HEK293T (cell line): ENCODE results near the gene HOXC11.

Source experiments
- BHLHE40 ChIP-seq: fragments of 450-650 bp; IDR thresholded peaks from 2 replicates; pipeline ENCODE4 v1.6.1; 2016; ENCODE audit warnings: mild to moderate bottlenecking, moderate library complexity, borderline replicate concordance
- FOXA1 ChIP-seq: fragments of 450-650 bp; IDR thresholded peaks from 2 replicates; pipeline ENCODE4 v1.6.1; 2016; ENCODE audit warnings: mild to moderate bottlenecking
- FOXK2 ChIP-seq: fragments of 450-650 bp; IDR thresholded peaks from 2 replicates; pipeline ENCODE4 v1.6.1; 2016; ENCODE audit warnings: mild to moderate bottlenecking
- FOXM1 ChIP-seq: fragments of 450-650 bp; IDR thresholded peaks from 2 replicates; pipeline ENCODE4 v1.6.1; 2017; ENCODE audit warnings: mild to moderate bottlenecking, borderline replicate concordance
- HDGF ChIP-seq: fragments of 450-650 bp; IDR thresholded peaks from 2 replicates; pipeline ENCODE4 v1.6.1; 2017; ENCODE audit warnings: antibody characterized with exemption, borderline replicate concordance
- L3MBTL2 ChIP-seq: fragments of 450-650 bp; conservative IDR thresholded peaks from 2 replicates; pipeline ENCODE4 v1.6.1; 2016; ENCODE audit warnings: mild to moderate bottlenecking
- NFRKB ChIP-seq: fragments of 450-650 bp; IDR thresholded peaks from 2 replicates; pipeline ENCODE4 v1.6.1; 2016; ENCODE audit warnings: mild to moderate bottlenecking, moderate library complexity
- PKNOX1 ChIP-seq: fragments of 450-650 bp; IDR thresholded peaks from 2 replicates; pipeline ENCODE4 v1.6.1; 2016
- SP1 ChIP-seq: fragments of 450-650 bp; IDR thresholded peaks from 2 replicates; pipeline ENCODE4 v1.6.1; 2017
- SUZ12 ChIP-seq: fragments of 450-650 bp; IDR thresholded peaks from 2 replicates; pipeline ENCODE4 v1.6.1; 2016; ENCODE audit warnings: mild to moderate bottlenecking
- TARDBP ChIP-seq: fragments of 450-650 bp; IDR thresholded peaks from 2 replicates; pipeline ENCODE4 v1.6.1; 2016

- no peak for TF ChIP-seq HDGF
- TF ChIP-seq FOXA1, result no peak
- no peak for TF ChIP-seq BHLHE40
- no peak for TF ChIP-seq NFRKB
- TF ChIP-seq FOXM1, result no peak
- TF ChIP-seq SUZ12, result no peak
- no peak for TF ChIP-seq FOXK2
- no peak for TF ChIP-seq TARDBP
- no peak for TF ChIP-seq PKNOX1
- TF ChIP-seq SP1, result no peak
- no peak; the same call in 1 of the 2 replicates for TF ChIP-seq L3MBTL2
Measured at GRCh38 chr12:53984901-53985691, 12.2 kb downstream of the HOXC11 start, which contains the start of gene HOXC10.
